HEK293 (cell line): ENCODE data around the gene ACOT7.

Source experiments
- CTCF ChIA-PET: fragments of 350-600 bp; formaldehyde crosslinking; extraction: SDS; loops from one replicate; lab custom pipeline; 2021; ENCODE audit warnings: antibody characterized with exemption; lab: Yijun Ruan, JAX
- POLR2A ChIA-PET: fragments of 300-600 bp; formaldehyde crosslinking; extraction: SDS; loops from one replicate; lab custom pipeline; 2020; ENCODE audit warnings: antibody characterized with exemption, inconsistent platforms; lab: Yijun Ruan, JAX
- H3K27ac ChIP-seq: fragments of 200-500 bp; sonication (Bioruptor generic); 2 replicates; pipeline ENCODE4 v1.5.1; 2014; ENCODE audit warnings: low read depth, low read length, control low read depth, inconsistent platforms; ENCODE audit errors: extremely low read depth
- H3K36me3 ChIP-seq, 2 experiments: fragments of 200-500 bp in 1 of 2; sonication (Bioruptor generic) in 1 of 2; 1 replicate in 1 of 2; 2 replicates in 1 of 2; pipeline ENCODE4 v1.5.1; 2014 to 2017; ENCODE audit warnings: inconsistent platforms in 2 of 2, low read length in 2 of 2; ENCODE audit not compliant: control insufficient read depth in 2 of 2, insufficient read depth in 1 of 2
- H3K4me1 ChIP-seq: fragments of 200-500 bp; sonication (Bioruptor generic); 2 replicates; pipeline ENCODE4 v1.5.1; 2014; ENCODE audit warnings: mild to moderate bottlenecking, low read length, inconsistent platforms; ENCODE audit not compliant: control insufficient read depth, insufficient read depth
- H3K4me3 ChIP-seq: 2 replicates; pipeline ENCODE4 v1.5.1; 2011; ENCODE audit warnings: low read depth, mild to moderate bottlenecking, control low read depth, low read length, moderate library complexity
- H3K9me3 ChIP-seq: fragments of 200-500 bp; sonication (Bioruptor generic); 2 replicates; pipeline ENCODE4 v1.5.1; 2014; ENCODE audit warnings: low read depth, low read length, inconsistent platforms; ENCODE audit not compliant: control insufficient read depth, insufficient read depth
- BCL11A ChIP-seq: fragments of 450-650 bp; formaldehyde crosslinking; IDR thresholded peaks from 2 replicates; pipeline ENCODE4 v1.5.1; 2016; ENCODE audit warnings: low read depth, missing biosample characterization, missing genetic modification characterization
- EGR2 ChIP-seq: fragments of 450-650 bp; formaldehyde crosslinking; IDR thresholded peaks from 2 replicates; pipeline ENCODE4 v1.5.1; 2016; ENCODE audit warnings: low read depth, missing biosample characterization, missing genetic modification characterization
- GLIS2 ChIP-seq: fragments of 450-650 bp; formaldehyde crosslinking; IDR thresholded peaks from 2 replicates; pipeline ENCODE4 v1.5.1; 2016; ENCODE audit warnings: missing biosample characterization, missing genetic modification characterization
- KLF8 ChIP-seq: fragments of 450-650 bp; formaldehyde crosslinking; IDR thresholded peaks from 2 replicates; pipeline ENCODE4 v1.5.1; 2016; ENCODE audit warnings: missing biosample characterization, missing genetic modification characterization
- SCRT2 ChIP-seq: fragments of 450-650 bp; formaldehyde crosslinking; IDR thresholded peaks from 2 replicates; pipeline ENCODE4 v1.5.1; 2016; ENCODE audit warnings: missing biosample characterization, missing genetic modification characterization
- ZBTB44 ChIP-seq: fragments of 450-650 bp; IDR thresholded peaks from 2 replicates; pipeline ENCODE4 v1.5.1; 2018; ENCODE audit warnings: missing biosample characterization, mild to moderate bottlenecking, missing genetic modification characterization
- ZBTB6 ChIP-seq: fragments of 450-650 bp; formaldehyde crosslinking; IDR thresholded peaks from 2 replicates; pipeline ENCODE4 v1.5.1; 2017; ENCODE audit warnings: missing biosample characterization, missing genetic modification characterization
- ZNF121 ChIP-seq: fragments of 450-650 bp; formaldehyde crosslinking; IDR thresholded peaks from 2 replicates; pipeline ENCODE4 v1.5.1; 2016; ENCODE audit warnings: missing biosample characterization, missing genetic modification characterization
- ZNF571 ChIP-seq: fragments of 450-650 bp; formaldehyde crosslinking; IDR thresholded peaks from 2 replicates; pipeline ENCODE4 v1.5.0; 2017; ENCODE audit warnings: missing biosample characterization, missing genetic modification characterization
- ZSCAN23 ChIP-seq: fragments of 450-650 bp; formaldehyde crosslinking; IDR thresholded peaks from 2 replicates; pipeline ENCODE4 v1.5.1; 2016; ENCODE audit warnings: missing biosample characterization, missing genetic modification characterization

ACOT7 gene

GRCh38 chr1:6252374-6252710 lies 141.2 kb downstream of the ACOT7 start:
- H3K4me1 ChIP-seq = no peaks in the 10 kb centered on the region
- no peaks in the 10 kb centered on the region for H3K9me3 ChIP-seq
- TF ChIP-seq GLIS2 (tag by site-specific recombination) (peak; percentile 56), ZBTB44 (tag by site-specific recombination) (no peak)
- ChIA-PET POLR2A (interaction anchor here (0.6 kb wide), 1 partner anchor 44 kb away, joined by 4 read pairs; no protein-coding TSS in a partner anchor), CTCF (interaction anchor here (1.1 to 9.2 kb wide), 4 partner anchors 13 to 186 kb away, joined by 3 to 181 read pairs (median 4); no protein-coding TSS in a partner anchor)
- H3K36me3 ChIP-seq = peaks cover 0 to 13% of the 10 kb centered on the region in 2 experiments; a peak in 1 of 3 replicates
- no peak overlapping the region for H3K27ac ChIP-seq
- H3K4me3 ChIP-seq = no peak overlapping the region

- H3K27ac ChIP-seq = no peak overlapping the region
- no peaks in the 10 kb centered on the region for H3K4me1 ChIP-seq
- POLR2A ChIA-PET = no interaction called here
- TF ChIP-seq ZBTB6 (tag by site-specific recombination) = peak; percentile 85
- TF ChIP-seq EGR2 (tag by site-specific recombination) = no peak
- TF ChIP-seq KLF8 = no peak
- no peaks in the 10 kb centered on the region for H3K9me3 ChIP-seq
- no peak overlapping the region for H3K4me3 ChIP-seq
- peaks cover 0 to 13% of the 10 kb centered on the region in 2 experiments; a peak in 1 of 3 replicates for H3K36me3 ChIP-seq
- CTCF ChIA-PET = interaction anchor here (0.5 to 9.2 kb wide), 5 partner anchors 13 to 186 kb away, joined by 3 to 181 read pairs (median 3); no protein-coding TSS in a partner anchor
These were observed 141.7 kb downstream of the ACOT7 start for GRCh38 chr1:6251681-6252373.

- ChIA-PET CTCF (interaction anchor here (0.5 to 9.2 kb wide), 3 partner anchors 21 to 187 kb away, joined by 3 to 181 read pairs (median 3); no protein-coding TSS in a partner anchor), POLR2A (no interaction called here)
- no peaks in the 10 kb centered on the region for H3K9me3 ChIP-seq
- no peak overlapping the region for H3K4me3 ChIP-seq
- no peak overlapping the region for H3K27ac ChIP-seq
- TF ChIP-seq SCRT2 (tag by site-specific recombination) = 0 out of 2 replicates have a peak, but pooled peaks have one; percentile 22
- TF ChIP-seq ZSCAN23 = no peak
- no peaks in the 10 kb centered on the region for H3K4me1 ChIP-seq
- H3K36me3 ChIP-seq = peaks cover 0 to 13% of the 10 kb centered on the region in 2 experiments; a peak in 1 of 3 replicates
These were observed 142.3 kb downstream of the ACOT7 start for GRCh38 chr1:6251233-6251632.

GRCh38 chr1:6249739-6250689 lies 143.6 kb downstream of the ACOT7 start:
- POLR2A ChIA-PET = no interaction called here
- Histone ChIP-seq H3K4me1 (no peaks in the 10 kb centered on the region), H3K36me3 (peaks cover 0 to 13% of the 10 kb centered on the region in 2 experiments; a peak in 1 of 3 replicates), H3K4me3 (no peak overlapping the region), H3K9me3 (no peaks in the 10 kb centered on the region), H3K27ac (no peak overlapping the region)
- TF ChIP-seq BCL11A (tag by site-specific recombination) (no peak), ZNF121 (tag by site-specific recombination) (no peak), ZNF571 (tag by site-specific recombination) (no peak), SCRT2 (tag by site-specific recombination) (no peak)
- CTCF ChIA-PET = interaction anchor here (0.6 to 9.2 kb wide), 2 partner anchors 90 to 153 kb away, joined by 3 to 181 read pairs; no protein-coding TSS in a partner anchor
